ENCODE measurements around the gene ALPK1.

ALPK1 gene

GRCh38 chr4:112325530-112325929 lies 28.4 kb downstream of the ALPK1 start:
- Histone ChIP-seq H3K4me3 (ENCODE audit: low read depth in 1 of 2, low read length in 2 of 2) (no peak overlapping the region), H3K9ac (ENCODE audit: low read depth, low read length) (no peak overlapping the region), H3K27me3 (ENCODE audit: insufficient read depth, low read length, poor library complexity) (no peaks in the 10 kb centered on the region), H3K27ac (ENCODE audit: low read length) (no peak overlapping the region), H3K4me2 (ENCODE audit: insufficient read depth, low read length) (no peak overlapping the region), H3K36me3 (ENCODE audit: insufficient read depth, low read length) (peaks cover 5% of the 10 kb centered on the region; the same call in 1 of the 2 replicates), H4K20me1 (ENCODE audit: insufficient read depth, low read length) (no peaks in the 10 kb centered on the region), H3K79me2 (ENCODE audit: insufficient read depth, low read length) (no peaks in the 10 kb centered on the region), H3K4me1 (ENCODE audit: insufficient read depth, low read length) (no peaks in the 10 kb centered on the region), H3K9me3 (ENCODE audit: insufficient read depth, low read length, severe bottlenecking) (no peaks in the 10 kb centered on the region), H2AFZ (ENCODE audit: low read depth, low read length) (no peak overlapping the region)
- DNase-seq (no peak), ATAC-seq (ENCODE audit: insufficient read depth, low read depth) (no peak)
- TF ChIP-seq CTCF (IDR thresholded peaks at IDR 0.05; ENCODE audit: borderline replicate concordance, extremely low read depth, low read length, poor library complexity, severe bottlenecking) (no peak), EZH2 (IDR thresholded peaks at IDR 0.05; ENCODE audit: borderline replicate concordance, low read depth, low read length, severe bottlenecking) (no peak)

GRCh38 chr4:112327965-112328733 lies 31.0 kb downstream of the ALPK1 start:
- Histone ChIP-seq H3K9ac (ENCODE audit: low read depth, low read length) (no peak overlapping the region), H3K4me3 (ENCODE audit: low read depth in 1 of 2, low read length in 2 of 2) (no peak overlapping the region), H3K36me3 (ENCODE audit: insufficient read depth, low read length) (peaks cover 5% of the 10 kb centered on the region; the same call in 1 of the 2 replicates), H3K79me2 (ENCODE audit: insufficient read depth, low read length) (no peaks in the 10 kb centered on the region), H2AFZ (ENCODE audit: low read depth, low read length) (no peak overlapping the region), H4K20me1 (ENCODE audit: insufficient read depth, low read length) (no peaks in the 10 kb centered on the region), H3K4me1 (ENCODE audit: insufficient read depth, low read length) (no peaks in the 10 kb centered on the region), H3K4me2 (ENCODE audit: insufficient read depth, low read length) (no peak overlapping the region), H3K9me3 (ENCODE audit: insufficient read depth, low read length, severe bottlenecking) (no peaks in the 10 kb centered on the region), H3K27ac (ENCODE audit: low read length) (no peak overlapping the region), H3K27me3 (ENCODE audit: insufficient read depth, low read length, poor library complexity) (no peaks in the 10 kb centered on the region)
- DNase-seq: no peak
- TF ChIP-seq CTCF (IDR thresholded peaks at IDR 0.05; ENCODE audit: borderline replicate concordance, extremely low read depth, low read length, poor library complexity, severe bottlenecking): peak; percentile 72
- no peak for TF ChIP-seq EZH2 (IDR thresholded peaks at IDR 0.05; ENCODE audit: borderline replicate concordance, low read depth, low read length, severe bottlenecking)
- ATAC-seq (ENCODE audit: insufficient read depth, low read depth): peak; percentile 77

GRCh38 chr4:112328734-112329130 lies 31.6 kb downstream of the ALPK1 start:
- H3K36me3 ChIP-seq (ENCODE audit: insufficient read depth, low read length): peaks cover 5% of the 10 kb centered on the region; the same call in 1 of the 2 replicates
- H3K27ac ChIP-seq (ENCODE audit: low read length): no peak overlapping the region
- no peaks in the 10 kb centered on the region for H3K79me2 ChIP-seq (ENCODE audit: insufficient read depth, low read length)
- no peaks in the 10 kb centered on the region for H3K9me3 ChIP-seq (ENCODE audit: insufficient read depth, low read length, severe bottlenecking)
- no peak for ATAC-seq (ENCODE audit: insufficient read depth, low read depth)
- H3K4me1 ChIP-seq (ENCODE audit: insufficient read depth, low read length): no peaks in the 10 kb centered on the region
- H4K20me1 ChIP-seq (ENCODE audit: insufficient read depth, low read length): no peaks in the 10 kb centered on the region
- TF ChIP-seq CTCF (IDR thresholded peaks at IDR 0.05; ENCODE audit: borderline replicate concordance, extremely low read depth, low read length, poor library complexity, severe bottlenecking) (no peak), EZH2 (IDR thresholded peaks at IDR 0.05; ENCODE audit: borderline replicate concordance, low read depth, low read length, severe bottlenecking) (no peak)
- H3K4me2 ChIP-seq (ENCODE audit: insufficient read depth, low read length): no peak overlapping the region
- no peaks in the 10 kb centered on the region for H3K27me3 ChIP-seq (ENCODE audit: insufficient read depth, low read length, poor library complexity)
- no peak overlapping the region for H3K9ac ChIP-seq (ENCODE audit: low read depth, low read length)
- H3K4me3 ChIP-seq (ENCODE audit: low read depth in 1 of 2, low read length in 2 of 2): no peak overlapping the region
- no peak overlapping the region for H2AFZ ChIP-seq (ENCODE audit: low read depth, low read length)
- no peak for DNase-seq
